Measurements from ENCODE around the gene CDH13. TPM values are rescaled to one million over a fixed set of nuclear protein-coding genes. Genes with fewer than 3 reads are reported as not detected.

The CDH13 gene
- total RNA-seq, 2 experiments from 2014 or later: not detected

- Histone ChIP-seq H2AFZ (ENCODE audit: low read length) (no peak overlapping the region), H3K4me2 (ENCODE audit: low read length) (no peak overlapping the region)
- CTCF ChIA-PET (ENCODE audit: unreplicated experiment): no interaction called here
Measured at GRCh38 chr16:82979406-82980111, 352.8 kb downstream of the CDH13 start.

GRCh38 chr16:82980810-82981209 lies 354.0 kb downstream of the CDH13 start:
- H3K9me3 ChIP-seq (ENCODE audit: low read length): no peaks in the 10 kb centered on the region
- BruUV-seq (replicated peaks): no TSS peak
- DNase-seq (ENCODE audit: low spot score): no peak
- TF ChIP-seq EZH2phosphoT487 (IDR thresholded peaks at IDR 0.05; ENCODE audit: borderline replicate concordance, low read depth, low read length) (no peak), CTCF (conservative IDR thresholded peaks at IDR 0.05; ENCODE audit: low read length) (no peak)
- POLR2A ChIA-PET: no interaction called here
- no peak overlapping the region for H3K27ac ChIP-seq (ENCODE audit: low read depth, low read length, poor library complexity, severe bottlenecking)
- no peak overlapping the region for H3K4me2 ChIP-seq (ENCODE audit: low read length)
- H3K79me2 ChIP-seq (ENCODE audit: insufficient read depth, low read depth, low read length): no peaks in the 10 kb centered on the region
- H3K36me3 ChIP-seq (ENCODE audit: insufficient read depth, low read length): no peaks in the 10 kb centered on the region
- H3K9me2 ChIP-seq (ENCODE audit: insufficient read depth, low read length): no peaks in the 10 kb centered on the region
- CTCF ChIA-PET (ENCODE audit: unreplicated experiment): no interaction called here
- no peak overlapping the region for H2AFZ ChIP-seq (ENCODE audit: low read length)
- H3K4me3 ChIP-seq (ENCODE audit: low read depth, low read length, poor library complexity, severe bottlenecking): no peak overlapping the region
- no peaks in the 10 kb centered on the region for H3K4me1 ChIP-seq (ENCODE audit: insufficient read depth, low read length, poor library complexity, severe bottlenecking)
- no peaks in the 10 kb centered on the region for H4K20me1 ChIP-seq (ENCODE audit: insufficient read depth, low read length)
- intact Hi-C loops (cut with micrococcal nuclease; ENCODE audit: unreplicated experiment): no loop called here

More at GRCh38 chr16:82979406-82980111, 352.8 kb downstream of the CDH13 start:
- Histone ChIP-seq H3K9me3 (ENCODE audit: low read length) (no peaks in the 10 kb centered on the region), H3K79me2 (ENCODE audit: insufficient read depth, low read depth, low read length) (no peaks in the 10 kb centered on the region), H4K20me1 (ENCODE audit: insufficient read depth, low read length) (no peaks in the 10 kb centered on the region), H3K4me1 (ENCODE audit: insufficient read depth, low read length, poor library complexity, severe bottlenecking) (no peaks in the 10 kb centered on the region), H3K4me3 (ENCODE audit: low read depth, low read length, poor library complexity, severe bottlenecking) (no peak overlapping the region), H3K9me2 (ENCODE audit: insufficient read depth, low read length) (no peaks in the 10 kb centered on the region), H3K27ac (ENCODE audit: low read depth, low read length, poor library complexity, severe bottlenecking) (no peak overlapping the region), H3K36me3 (ENCODE audit: insufficient read depth, low read length) (no peaks in the 10 kb centered on the region)
- no peak for DNase-seq (ENCODE audit: low spot score)
- POLR2A ChIA-PET: no interaction called here
- TF ChIP-seq CTCF (conservative IDR thresholded peaks at IDR 0.05; ENCODE audit: low read length) (no peak), EZH2phosphoT487 (IDR thresholded peaks at IDR 0.05; ENCODE audit: borderline replicate concordance, low read depth, low read length) (no peak)
- intact Hi-C loops (cut with micrococcal nuclease; ENCODE audit: unreplicated experiment): no loop called here
- BruUV-seq (replicated peaks): no TSS peak

- Histone ChIP-seq H4K20me1 (ENCODE audit: insufficient read depth, low read length) (no peaks in the 10 kb centered on the region), H3K4me2 (ENCODE audit: low read length) (no peak overlapping the region), H3K36me3 (ENCODE audit: insufficient read depth, low read length) (no peaks in the 10 kb centered on the region), H3K27ac (ENCODE audit: low read depth, low read length, poor library complexity, severe bottlenecking) (no peak overlapping the region), H2AFZ (ENCODE audit: low read length) (no peak overlapping the region), H3K4me1 (ENCODE audit: insufficient read depth, low read length, poor library complexity, severe bottlenecking) (no peaks in the 10 kb centered on the region), H3K9me2 (ENCODE audit: insufficient read depth, low read length) (no peaks in the 10 kb centered on the region), H3K79me2 (ENCODE audit: insufficient read depth, low read depth, low read length) (no peaks in the 10 kb centered on the region), H3K4me3 (ENCODE audit: low read depth, low read length, poor library complexity, severe bottlenecking) (no peak overlapping the region), H3K9me3 (ENCODE audit: low read length) (no peaks in the 10 kb centered on the region)
- CTCF ChIA-PET (ENCODE audit: unreplicated experiment): no interaction called here
- POLR2A ChIA-PET: no interaction called here
- intact Hi-C loops (cut with micrococcal nuclease; ENCODE audit: unreplicated experiment): no loop called here
- no peak for TF ChIP-seq EZH2phosphoT487 (IDR thresholded peaks at IDR 0.05; ENCODE audit: borderline replicate concordance, low read depth, low read length)
- no peak for TF ChIP-seq CTCF (conservative IDR thresholded peaks at IDR 0.05; ENCODE audit: low read length)
- BruUV-seq (replicated peaks): no TSS peak
- no peak for DNase-seq (ENCODE audit: low spot score)
Measured at GRCh38 chr16:82987767-82988166, 361.0 kb downstream of the CDH13 start.

Measured in OCI-LY7 (cell line).